ENCODE data around the gene TTI1. TPM values are rescaled to one million over a fixed set of nuclear protein-coding genes. Genes with fewer than 3 reads are reported as not detected.

The TTI1 gene
- total and polyA plus RNA-seq, 9 of the 15 experiments (the other 6 are each of a cell fraction or from before 2014, with no cell fraction given) = 9.8 to 55.1 (median 39.4) TPM

DNA sequence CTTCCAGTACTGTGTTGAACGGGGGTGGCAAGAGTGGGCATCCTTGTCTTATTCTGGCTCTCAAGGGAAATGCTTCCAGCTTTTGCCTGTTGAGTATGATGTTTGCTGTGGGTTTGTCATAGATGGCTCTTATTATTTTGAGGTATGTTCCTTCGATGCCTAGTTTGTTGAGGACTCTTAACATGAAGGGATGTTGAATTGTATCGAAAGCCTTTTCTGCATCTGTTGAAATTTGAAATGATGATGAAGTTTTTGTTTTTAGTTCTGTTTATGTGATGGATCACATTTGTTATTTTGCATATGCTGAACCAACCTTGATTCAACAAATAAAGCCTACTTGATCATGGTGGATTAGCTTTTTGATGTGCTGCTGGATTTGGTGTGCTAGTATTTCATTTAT lies 48.3 kb upstream of the TTI1 start:
- no TSS peak for BruUV-seq (replicated peaks)
- H3K27ac ChIP-seq (ENCODE audit: extremely low read depth, low read depth, low read length) = no peak overlapping the region
- FAIRE-seq (no peak), ATAC-seq (no peak), DNase-seq (ENCODE audit: extremely low read depth in 1 of 4, low spot score in 3 of 4) (no peak)
- H3K79me2 ChIP-seq (ENCODE audit: control insufficient read depth, insufficient read depth, low read length) = peaks cover 28% of the 10 kb centered on the region
- peaks cover 14 to 24% of the 10 kb centered on the region in 2 experiments for H3K4me1 ChIP-seq (replicated peaks in 1 of 2; ENCODE audit: control insufficient read depth in 2 of 2, insufficient read depth in 2 of 2, low read length in 2 of 2)
- H3K4me3 ChIP-seq = no peak overlapping the region
- no peaks in the 10 kb centered on the region for H3K9me3 ChIP-seq (replicated peaks; ENCODE audit: control insufficient read depth, insufficient read depth, low read depth, low read length)
- ChIA-PET CTCF (ENCODE audit: low intra/inter-chr PET ratio) (no interaction called here), POLR2A (no interaction called here)
- peaks cover 7% of the 10 kb centered on the region for H4K20me1 ChIP-seq (replicated peaks; ENCODE audit: control insufficient read depth, insufficient read depth, low read length)
- no peak overlapping the region for H3K9ac ChIP-seq (ENCODE audit: insufficient read depth in 1 of 2, low read depth in 2 of 2, low read length in 2 of 2)
- no peak overlapping the region for H2AFZ ChIP-seq (ENCODE audit: low read depth, low read length)
- in situ Hi-C loops (cut with MboI) (no loop called here), intact Hi-C loops (cut with micrococcal nuclease) (no loop called here)
- TF ChIP-seq, protein P1, sequence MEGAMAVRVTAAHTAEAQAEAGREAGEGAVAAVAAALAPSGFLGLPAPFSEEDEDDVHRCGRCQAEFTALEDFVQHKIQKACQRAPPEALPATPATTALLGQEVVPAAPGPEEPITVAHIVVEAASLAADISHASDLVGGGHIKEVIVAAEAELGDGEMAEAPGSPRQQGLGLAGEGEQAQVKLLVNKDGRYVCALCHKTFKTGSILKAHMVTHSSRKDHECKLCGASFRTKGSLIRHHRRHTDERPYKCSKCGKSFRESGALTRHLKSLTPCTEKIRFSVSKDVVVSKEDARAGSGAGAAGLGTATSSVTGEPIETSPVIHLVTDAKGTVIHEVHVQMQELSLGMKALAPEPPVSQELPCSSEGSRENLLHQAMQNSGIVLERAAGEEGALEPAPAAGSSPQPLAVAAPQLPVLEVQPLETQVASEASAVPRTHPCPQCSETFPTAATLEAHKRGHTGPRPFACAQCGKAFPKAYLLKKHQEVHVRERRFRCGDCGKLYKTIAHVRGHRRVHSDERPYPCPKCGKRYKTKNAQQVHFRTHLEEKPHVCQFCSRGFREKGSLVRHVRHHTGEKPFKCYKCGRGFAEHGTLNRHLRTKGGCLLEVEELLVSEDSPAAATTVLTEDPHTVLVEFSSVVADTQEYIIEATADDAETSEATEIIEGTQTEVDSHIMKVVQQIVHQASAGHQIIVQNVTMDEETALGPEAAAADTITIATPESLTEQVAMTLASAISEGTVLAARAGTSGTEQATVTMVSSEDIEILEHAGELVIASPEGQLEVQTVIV (CRISPR knock-in tag; IDR thresholded peaks at IDR 0.05; ENCODE audit: borderline replicate concordance) = no peak
- TF ChIP-seq MYNN (IDR thresholded peaks at IDR 0.05) = peak; percentile 94
- no peak for TF ChIP-seq MYNN (CRISPR knock-in tag; IDR thresholded peaks at IDR 0.05)
- H3K27me3 ChIP-seq (ENCODE audit: control insufficient read depth in 2 of 2, insufficient read depth in 2 of 2, low read length in 2 of 2) = no peaks in the 10 kb centered on the region
- no peaks in the 10 kb centered on the region for H3K9me1 ChIP-seq (ENCODE audit: control insufficient read depth, insufficient read depth, low read length)
- no peak overlapping the region for H3K4me2 ChIP-seq (ENCODE audit: insufficient read depth, low read length)
- H3K36me3 ChIP-seq (ENCODE audit: control insufficient read depth, insufficient read depth, low read length) = peaks cover 55% of the 10 kb centered on the region
- 69% methylated on average over 3 of the region's 3 CpGs for WGBS (ENCODE audit: insufficient coverage, low coverage, missing lambda C conversion rate)

DNA sequence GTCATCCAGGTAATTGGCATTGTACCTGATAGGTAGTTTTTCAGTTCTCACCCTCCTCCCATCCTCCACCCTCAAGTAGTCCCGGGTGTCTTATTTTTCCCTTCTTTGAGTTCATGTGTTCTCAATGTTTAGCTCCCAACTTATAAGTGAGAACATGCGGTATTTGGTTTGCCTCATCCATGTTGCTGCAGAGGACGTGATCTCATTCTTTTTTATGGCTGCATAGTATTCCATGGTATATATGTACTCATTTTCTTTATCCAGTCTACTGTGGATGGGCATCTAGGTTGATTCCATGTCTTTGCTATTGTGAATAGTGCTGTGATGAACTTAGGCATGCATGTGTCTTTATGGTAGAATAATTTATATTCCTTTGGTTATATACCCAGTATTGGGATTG lies 46.1 kb upstream of the TTI1 start:
- in situ Hi-C loops (cut with MboI) (loop anchor here (10.0 kb wide), 1 partner anchor 85 kb away; the partner anchor contains the start of gene TGM2), intact Hi-C loops (cut with micrococcal nuclease) (no loop called here)
- no peak overlapping the region for H3K27ac ChIP-seq (ENCODE audit: extremely low read depth, low read depth, low read length)
- H3K4me2 ChIP-seq (ENCODE audit: insufficient read depth, low read length) = no peak overlapping the region
- H3K9me1 ChIP-seq (ENCODE audit: control insufficient read depth, insufficient read depth, low read length) = no peaks in the 10 kb centered on the region
- no peak overlapping the region for H2AFZ ChIP-seq (ENCODE audit: low read depth, low read length)
- ChIA-PET CTCF (ENCODE audit: low intra/inter-chr PET ratio) (no interaction called here), POLR2A (interaction anchor here (0.7 to 0.9 kb wide), 2 partner anchors 9 to 56 kb away, joined by 3 to 4 read pairs; no protein-coding TSS in a partner anchor)
- H4K20me1 ChIP-seq (replicated peaks; ENCODE audit: control insufficient read depth, insufficient read depth, low read length) = peaks cover 4% of the 10 kb centered on the region
- H3K4me1 ChIP-seq (replicated peaks in 1 of 2; ENCODE audit: control insufficient read depth in 2 of 2, insufficient read depth in 2 of 2, low read length in 2 of 2) = peaks cover 9 to 18% of the 10 kb centered on the region in 2 experiments
- H3K27me3 ChIP-seq (ENCODE audit: control insufficient read depth in 2 of 2, insufficient read depth in 2 of 2, low read length in 2 of 2) = no peaks in the 10 kb centered on the region
- H3K9me3 ChIP-seq (replicated peaks; ENCODE audit: control insufficient read depth, insufficient read depth, low read depth, low read length) = no peaks in the 10 kb centered on the region
- ATAC-seq (no peak), FAIRE-seq (no peak), DNase-seq (ENCODE audit: extremely low read depth in 1 of 4, low spot score in 3 of 4) (no peak)
- H3K36me3 ChIP-seq (ENCODE audit: control insufficient read depth, insufficient read depth, low read length) = peaks cover 47% of the 10 kb centered on the region
- BruUV-seq (replicated peaks) = no TSS peak
- TF ChIP-seq KDM1A (IDR thresholded peaks at IDR 0.05) (0 out of 4 replicates have a peak, but pooled peaks of 1 of the 2 experiments have one; percentile 26), ZNF146 (CRISPR knock-in tag; IDR thresholded peaks at IDR 0.05; ENCODE audit: unreplicated experiment) (peak; percentile 96), RBM25 (IDR thresholded peaks at IDR 0.05; ENCODE audit: low read depth, low read length, severe bottlenecking) (peak; percentile 67), HNRNPLL (IDR thresholded peaks at IDR 0.05; ENCODE audit: low read depth, low read length, poor library complexity, severe bottlenecking) (no peak), BCOR (IDR thresholded peaks at IDR 0.05) (peak; percentile 59; the same call in 1 of the 2 replicates)
- 98% methylated on average over 3 of the region's 3 CpGs for WGBS (ENCODE audit: insufficient coverage, low coverage, missing lambda C conversion rate)
- no peak overlapping the region for H3K4me3 ChIP-seq
- H3K79me2 ChIP-seq (ENCODE audit: control insufficient read depth, insufficient read depth, low read length) = peaks cover 36% of the 10 kb centered on the region
- no peak overlapping the region for H3K9ac ChIP-seq (ENCODE audit: insufficient read depth in 1 of 2, low read depth in 2 of 2, low read length in 2 of 2)
